HCT116 (cell line): ENCODE measurements around the gene MAP3K12.

Experiments
- ATF3 ChIP-seq: IDR thresholded peaks from 2 replicates; pipeline ENCODE4 v1.6.1; 2012
- CTCF ChIP-seq, 3 experiments: fragments of 200-600 bp in 1 of 3; sonication (generic) in 1 of 3; IDR thresholded peaks in 2 of 3; conservative IDR thresholded peaks in 1 of 3; 2 replicates each; pipeline ENCODE4 v1.5.1; 2012 to 2017; ENCODE audit warnings: low read depth in 2 of 3, low read length in 2 of 3, antibody characterized with exemption in 1 of 3, borderline replicate concordance in 1 of 3, control low read depth in 1 of 3, mild to moderate bottlenecking in 1 of 3, mixed read lengths in 1 of 3, mixed run types in 1 of 3, moderate library complexity in 1 of 3; ENCODE audit not compliant: insufficient read depth in 1 of 3
- EZH2 ChIP-seq: fragments of 200-600 bp; sonication (generic); IDR thresholded peaks from 2 replicates; pipeline ENCODE4 v1.6.1; 2017; ENCODE audit warnings: antibody characterized with exemption, mixed run types
- EZH2phosphoT487 ChIP-seq: fragments of 200-600 bp; IDR thresholded peaks from 2 replicates; pipeline ENCODE4 v1.6.1; 2018; ENCODE audit warnings: antibody characterized with exemption, borderline replicate concordance
- MAX ChIP-seq: IDR thresholded peaks from 2 replicates; pipeline ENCODE4 v1.6.1; 2012
- POLR2A ChIP-seq: IDR thresholded peaks from 2 replicates; pipeline ENCODE4 v1.7.0; 2011; ENCODE audit warnings: borderline replicate concordance; ENCODE audit not compliant: insufficient read depth, insufficient read length; ENCODE audit errors: extremely low read depth
- POLR2AphosphoS5 ChIP-seq: IDR thresholded peaks from 2 replicates; pipeline ENCODE4 v1.6.1; 2011; ENCODE audit warnings: mild to moderate bottlenecking, low read depth, low read length, moderate library complexity
- RAD21 ChIP-seq: IDR thresholded peaks from 2 replicates; pipeline ENCODE4 v1.6.1; 2012; ENCODE audit warnings: low read depth, mild to moderate bottlenecking
- REST ChIP-seq: IDR thresholded peaks from 2 replicates; pipeline ENCODE4 v1.6.1; 2012; ENCODE audit warnings: low read depth
- SIN3A ChIP-seq: IDR thresholded peaks from 2 replicates; pipeline ENCODE4 v1.6.1; 2012; ENCODE audit warnings: low read depth
- SRF ChIP-seq: IDR thresholded peaks from 2 replicates; pipeline ENCODE4 v1.6.1; 2012; ENCODE audit warnings: low read depth
- YY1 ChIP-seq: IDR thresholded peaks from 2 replicates; pipeline ENCODE4 v1.6.1; 2011; ENCODE audit warnings: low read length, low read depth, moderate library complexity, mild to moderate bottlenecking; ENCODE audit not compliant: insufficient replicate concordance; ENCODE audit errors: extremely low read depth
- ZBTB33 ChIP-seq: IDR thresholded peaks from 2 replicates; pipeline ENCODE4 v1.6.1; 2011; ENCODE audit warnings: mild to moderate bottlenecking, low read length, moderate library complexity; ENCODE audit not compliant: insufficient replicate concordance; ENCODE audit errors: extremely low read depth
- ZNF274 ChIP-seq: fragments of 200-500 bp; sonication (Bioruptor generic); IDR thresholded peaks from 2 replicates; pipeline ENCODE4 v1.6.1; 2014; ENCODE audit warnings: mild to moderate bottlenecking, low read depth, low read length, inconsistent platforms

GRCh38 chr12:53500776-53501614 lies 1.7 kb upstream of the MAP3K12 start, which contains the start of gene TARBP2:
- TF ChIP-seq CTCF (IDR thresholded peaks at IDR 0.05 in 2 of 3, conservative IDR thresholded peaks at IDR 0.05 in 1 of 3; ENCODE audit: borderline replicate concordance in 1 of 3, insufficient read depth in 1 of 3, low read depth in 2 of 3, low read length in 2 of 3) (no peak), POLR2AphosphoS5 (peak; percentile 91), POLR2A (peak; percentile 76), EZH2 (no peak), EZH2phosphoT487 (no peak), ZBTB33 (no peak), REST (no peak), RAD21 (no peak), ATF3 (no peak), ZNF274 (no peak), SIN3A (no peak), YY1 (peak; percentile 13), MAX (no peak), SRF (no peak)
